NCI-H187 treated with DMSO at 0.1 percent for 48 hours (cell line): Measurements from ENCODE around the gene STK38L.

Experiments
- DNase-seq: peaks from one replicate; lab custom pipeline; 2025; lab: John Stamatoyannopoulos, UW

STK38L gene

GRCh38 chr12:27277846-27278260 lies 33.8 kb downstream of the STK38L start:
- no peak for DNase-seq

- DNase-seq, result no peak
These were observed 35.7 kb downstream of the STK38L start for GRCh38 chr12:27279826-27280225.

GRCh38 chr12:27280412-27280811 lies 36.3 kb downstream of the STK38L start:
- DNase-seq, result no peak

- no peak for DNase-seq
These were observed 38.7 kb downstream of the STK38L start for GRCh38 chr12:27282754-27283153.

- DNase-seq, result no peak
These were observed 39.9 kb downstream of the STK38L start for GRCh38 chr12:27284021-27284420.

- no peak for DNase-seq
These were observed 40.7 kb downstream of the STK38L start for GRCh38 chr12:27284751-27285150.

GRCh38 chr12:27285403-27285802 lies 41.3 kb downstream of the STK38L start:
- DNase-seq, result no peak

- no peak for DNase-seq
These were observed 45.3 kb downstream of the STK38L start for GRCh38 chr12:27289414-27289813.

GRCh38 chr12:27290501-27291168 lies 46.5 kb downstream of the STK38L start:
- DNase-seq, result no peak

- no peak for DNase-seq
These were observed 47.8 kb downstream of the STK38L start for GRCh38 chr12:27291862-27292261.

- DNase-seq, result no peak
These were observed 48.6 kb downstream of the STK38L start for GRCh38 chr12:27292718-27293117.

- DNase-seq, result no peak
These were observed 49.4 kb downstream of the STK38L start for GRCh38 chr12:27293463-27293862.

- DNase-seq, result no peak
These were observed 52.6 kb downstream of the STK38L start for GRCh38 chr12:27296674-27297073.

GRCh38 chr12:27297566-27297965 lies 53.5 kb downstream of the STK38L start:
- no peak for DNase-seq

GRCh38 chr12:27299102-27299501 lies 55.0 kb downstream of the STK38L start:
- DNase-seq, result no peak

- DNase-seq, result no peak
These were observed 56.1 kb downstream of the STK38L start for GRCh38 chr12:27300226-27300625.

GRCh38 chr12:27303139-27304111 lies 59.3 kb downstream of the STK38L start:
- DNase-seq, result peak; percentile 5

GRCh38 chr12:27304856-27305255 lies 60.8 kb downstream of the STK38L start:
- DNase-seq, result no peak

GRCh38 chr12:27305673-27306456 lies 61.8 kb downstream of the STK38L start:
- DNase-seq, result no peak

- no peak for DNase-seq
These were observed 65.4 kb downstream of the STK38L start for GRCh38 chr12:27309293-27309994.

- no peak for DNase-seq
These were observed 65.9 kb downstream of the STK38L start for GRCh38 chr12:27309995-27310315.

- no peak for DNase-seq
These were observed 72.9 kb downstream of the STK38L start for GRCh38 chr12:27316947-27317346.
